NOMO-1 (cell line): ENCODE measurements around the gene STARD10.
A peak's percentile ranks its signal among the peaks of the same experiment; 100 is the strongest.
"Not testable (repeated sequence)": the region's sequence is repeated elsewhere in the genome, so short reads cannot be mapped to it uniquely, and the experiment has no call there.

ENCODE experiments used
- DNase-seq, 2 experiments: peaks; one replicate each; lab custom pipeline; 2025; ENCODE audit not compliant: unreplicated experiment in 2 of 2; lab: John Stamatoyannopoulos, UW

The STARD10 gene

GRCh38 chr11:72826191-72826941 is 32.5 kb upstream of the STARD10 start:
- no peak for DNase-seq

GRCh38 chr11:72825661-72826060 is 31.8 kb upstream of the STARD10 start:
- DNase-seq, result no peak

- DNase-seq, result no peak
Observed at GRCh38 chr11:72824811-72825505, 31.1 kb upstream of the STARD10 start.

GRCh38 chr11:72824020-72824419 is 30.2 kb upstream of the STARD10 start:
- DNase-seq, result no peak

- no peak for DNase-seq
Observed at GRCh38 chr11:72823105-72823804, 29.4 kb upstream of the STARD10 start.

GRCh38 chr11:72821920-72822799 is 28.3 kb upstream of the STARD10 start:
- DNase-seq, result no peak

GRCh38 chr11:72821221-72821919 is 27.5 kb upstream of the STARD10 start:
- no peak for DNase-seq

- DNase-seq, result no peak
Observed at GRCh38 chr11:72820439-72821139, 26.7 kb upstream of the STARD10 start.

- DNase-seq, result no peak
Observed at GRCh38 chr11:72818971-72819370, 25.1 kb upstream of the STARD10 start.

GRCh38 chr11:72817966-72818365 is 24.1 kb upstream of the STARD10 start:
- no peak for DNase-seq

- no peak for DNase-seq
Observed at GRCh38 chr11:72816404-72816990, 22.6 kb upstream of the STARD10 start.

- no peak for DNase-seq
Observed at GRCh38 chr11:72815110-72815618, 21.3 kb upstream of the STARD10 start.

- DNase-seq, result peak; percentile 81 to 85
Observed at GRCh38 chr11:72814286-72815109, 20.7 kb upstream of the STARD10 start, which contains the start of gene ATG16L2. Gene ATG16L2, plus strand, starts transcription at chr11:72814411. Its CDS starts 35 bp downstream, at chr11:72814446.

- DNase-seq, result peak; percentile 81 to 85
Observed at GRCh38 chr11:72813740-72814285, 20.0 kb upstream of the STARD10 start.

GRCh38 chr11:72812967-72813739 is 19.3 kb upstream of the STARD10 start:
- DNase-seq, result peak; percentile 66 to 68

- peak; percentile 60 to 68 for DNase-seq
Observed at GRCh38 chr11:72812604-72812966, 18.7 kb upstream of the STARD10 start.

- not testable (repeated sequence) for DNase-seq
Observed at GRCh38 chr11:72811686-72812085, 17.8 kb upstream of the STARD10 start.
